HL-60 (cell line): Measurements from ENCODE around the gene ST6GALNAC4.

Experiments
- DNase-seq, 2 experiments: peaks; one replicate each; pipeline ENCODE4 v3.0.0-alpha.2; 2010 to 2020; ENCODE audit warnings: low read depth in 1 of 2, low spot score in 1 of 2
- H3K27ac ChIP-seq: fragments of 250-450 bp; sonication (Bioruptor Pico); replicated peaks from 2 replicates; pipeline ENCODE4 v1.5.1; 2020; ENCODE audit warnings: mild to moderate bottlenecking, moderate library complexity
- H3K27me3 ChIP-seq: fragments of 250-450 bp; sonication (Bioruptor Pico); 2 replicates; pipeline ENCODE4 v1.5.1; 2021; ENCODE audit warnings: mild to moderate bottlenecking, moderate library complexity; ENCODE audit not compliant: insufficient read depth, poor library complexity, severe bottlenecking
- H3K4me3 ChIP-seq: replicated peaks from 2 replicates; pipeline ENCODE4 v1.5.1; 2011; ENCODE audit warnings: mild to moderate bottlenecking, control low read depth, low read length; ENCODE audit not compliant: insufficient read depth
- CTCF ChIP-seq: IDR thresholded peaks from one replicate; pipeline ENCODE4 v1.5.1; 2011; ENCODE audit warnings: low read length, control low read depth, inconsistent platforms; ENCODE audit not compliant: insufficient read depth
- GABPA ChIP-seq: IDR thresholded peaks from 2 replicates; pipeline ENCODE4 v1.6.1; 2012; ENCODE audit warnings: low read depth
- POLR2AphosphoS5 ChIP-seq: IDR thresholded peaks from 2 replicates; pipeline ENCODE4 v1.6.1; 2012; ENCODE audit warnings: low read depth
- SPI1 ChIP-seq: IDR thresholded peaks from 2 replicates; pipeline ENCODE4 v1.6.1; 2012; ENCODE audit warnings: low read depth, mild to moderate bottlenecking, borderline replicate concordance
- TF ChIP-seq, protein P1 (sequence below): IDR thresholded peaks from 2 replicates; pipeline ENCODE4 v1.6.1; 2012; ENCODE audit warnings: low read depth; ENCODE audit not compliant: insufficient replicate concordance

Gene ST6GALNAC4

DNA sequence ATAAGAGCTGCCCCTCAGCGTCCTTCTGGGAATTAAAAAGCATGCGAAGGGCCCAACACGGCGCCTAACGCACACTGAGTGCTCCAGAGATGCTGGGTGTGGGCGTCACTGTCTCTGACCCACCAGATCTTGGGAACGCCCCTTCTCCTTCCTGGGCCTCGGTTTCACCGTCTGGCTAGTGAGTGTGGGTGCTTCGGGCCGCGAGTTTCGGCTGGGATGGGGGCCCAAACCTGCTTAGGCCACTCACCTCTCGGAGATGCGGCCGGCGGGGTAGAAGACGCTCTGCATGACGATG, 10.0 kb upstream of the ST6GALNAC4 start:
- H3K27me3 ChIP-seq = peaks cover 35% of the 10 kb centered on the region
- DNase-seq = no peak
- no peak for TF ChIP-seq SPI1
- TF ChIP-seq GABPA = no peak
- no peak overlapping the region for H3K4me3 ChIP-seq
- no peak overlapping the region for H3K27ac ChIP-seq

DNA sequence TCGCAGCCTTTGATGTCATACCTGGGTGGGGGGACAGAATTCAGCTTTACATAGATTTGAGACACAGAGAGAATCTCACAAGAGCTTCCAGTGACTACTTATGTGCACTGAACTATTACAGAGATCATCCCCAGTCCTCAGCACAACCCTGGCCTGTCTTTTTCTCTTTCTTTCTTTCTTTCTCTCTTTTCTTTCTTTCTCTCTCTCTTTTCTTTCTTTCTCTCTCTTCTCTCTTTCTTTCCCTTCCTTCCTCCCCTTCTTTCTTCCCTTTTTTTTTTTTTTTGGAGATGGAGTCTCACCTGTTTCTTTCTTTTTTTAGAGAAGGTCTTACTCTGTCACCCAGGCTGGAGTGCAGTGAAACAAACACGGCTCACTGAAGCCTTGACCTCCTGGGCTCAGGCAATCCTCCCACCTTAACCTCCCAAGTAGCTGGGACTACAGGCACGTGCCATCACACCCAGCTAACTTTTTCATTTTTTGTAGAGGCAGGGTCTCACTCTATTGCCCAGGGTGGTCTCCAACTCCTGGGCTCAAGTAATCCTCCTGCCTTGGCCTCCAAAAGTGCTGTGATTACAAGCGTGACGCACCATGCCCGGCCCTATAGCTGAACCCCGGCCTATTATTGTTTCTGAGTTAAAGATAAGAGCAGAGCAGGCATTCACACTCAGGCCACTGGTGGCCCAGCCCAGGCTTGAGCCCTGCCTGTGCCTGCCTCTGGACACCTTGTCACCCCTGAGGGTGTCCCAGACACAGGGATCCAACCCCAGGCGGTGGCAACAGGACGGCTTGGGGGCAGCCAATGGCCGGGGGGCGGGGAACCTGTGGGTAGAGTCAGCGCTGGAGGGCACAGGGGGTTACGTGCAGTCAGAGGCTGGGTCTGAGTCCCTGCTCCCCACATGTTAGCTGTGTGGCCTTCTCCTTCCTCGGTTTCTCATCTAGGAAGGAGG, 9.4 kb upstream of the ST6GALNAC4 start:
- no peak for DNase-seq
- no peak overlapping the region for H3K4me3 ChIP-seq
- TF ChIP-seq, protein P1, sequence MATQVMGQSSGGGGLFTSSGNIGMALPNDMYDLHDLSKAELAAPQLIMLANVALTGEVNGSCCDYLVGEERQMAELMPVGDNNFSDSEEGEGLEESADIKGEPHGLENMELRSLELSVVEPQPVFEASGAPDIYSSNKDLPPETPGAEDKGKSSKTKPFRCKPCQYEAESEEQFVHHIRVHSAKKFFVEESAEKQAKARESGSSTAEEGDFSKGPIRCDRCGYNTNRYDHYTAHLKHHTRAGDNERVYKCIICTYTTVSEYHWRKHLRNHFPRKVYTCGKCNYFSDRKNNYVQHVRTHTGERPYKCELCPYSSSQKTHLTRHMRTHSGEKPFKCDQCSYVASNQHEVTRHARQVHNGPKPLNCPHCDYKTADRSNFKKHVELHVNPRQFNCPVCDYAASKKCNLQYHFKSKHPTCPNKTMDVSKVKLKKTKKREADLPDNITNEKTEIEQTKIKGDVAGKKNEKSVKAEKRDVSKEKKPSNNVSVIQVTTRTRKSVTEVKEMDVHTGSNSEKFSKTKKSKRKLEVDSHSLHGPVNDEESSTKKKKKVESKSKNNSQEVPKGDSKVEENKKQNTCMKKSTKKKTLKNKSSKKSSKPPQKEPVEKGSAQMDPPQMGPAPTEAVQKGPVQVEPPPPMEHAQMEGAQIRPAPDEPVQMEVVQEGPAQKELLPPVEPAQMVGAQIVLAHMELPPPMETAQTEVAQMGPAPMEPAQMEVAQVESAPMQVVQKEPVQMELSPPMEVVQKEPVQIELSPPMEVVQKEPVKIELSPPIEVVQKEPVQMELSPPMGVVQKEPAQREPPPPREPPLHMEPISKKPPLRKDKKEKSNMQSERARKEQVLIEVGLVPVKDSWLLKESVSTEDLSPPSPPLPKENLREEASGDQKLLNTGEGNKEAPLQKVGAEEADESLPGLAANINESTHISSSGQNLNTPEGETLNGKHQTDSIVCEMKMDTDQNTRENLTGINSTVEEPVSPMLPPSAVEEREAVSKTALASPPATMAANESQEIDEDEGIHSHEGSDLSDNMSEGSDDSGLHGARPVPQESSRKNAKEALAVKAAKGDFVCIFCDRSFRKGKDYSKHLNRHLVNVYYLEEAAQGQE = no peak
- TF ChIP-seq GABPA (no peak), CTCF (no peak), SPI1 (no peak), POLR2AphosphoS5 (no peak)
- H3K27ac ChIP-seq = no peak overlapping the region
- peaks cover 34% of the 10 kb centered on the region for H3K27me3 ChIP-seq

- Histone ChIP-seq H3K27me3 (peaks cover 33% of the 10 kb centered on the region), H3K27ac (no peak overlapping the region), H3K4me3 (no peak overlapping the region)
- DNase-seq = no peak
- TF ChIP-seq SPI1 (no peak), CTCF (no peak), GABPA (no peak), POLR2AphosphoS5 (no peak)
- TF ChIP-seq, protein P1 = no peak
Measured at GRCh38 chr9:127924736-127925444, 8.0 kb upstream of the ST6GALNAC4 start.

- no peak overlapping the region for H3K27ac ChIP-seq
- TF ChIP-seq POLR2AphosphoS5 (no peak), CTCF (no peak), SPI1 (no peak), GABPA (no peak)
- TF ChIP-seq, protein P1 = no peak
- no peak overlapping the region for H3K4me3 ChIP-seq
- H3K27me3 ChIP-seq = peaks cover 30% of the 10 kb centered on the region
- DNase-seq = no peak
Measured at GRCh38 chr9:127923771-127924170, 6.9 kb upstream of the ST6GALNAC4 start.
